Activated CD8-positive, alpha-beta T cell treated with anti-CD3 and anti-CD28 coated beads for 36 hours (primary cell): Measurements from ENCODE around the gene TTC39A. TPM values are rescaled to one million over a fixed set of nuclear protein-coding genes. Genes with fewer than 3 reads are reported as not detected.

Source experiments
- ATAC-seq: fragments of 200-7000 bp; cut with Tn5 transposase; one replicate; pipeline ENCODE4 v1.10.0; 2021; ENCODE audit warnings: mild to moderate bottlenecking, moderate library complexity
- CTCF ChIA-PET: fragments of 350-600 bp; sonication (Branson Sonifier 250); formaldehyde crosslinking; loops from one replicate; lab custom pipeline; 2021; ENCODE audit warnings: antibody characterized with exemption; lab: Charles Lee
- POLR2A ChIA-PET: fragments of 350-600 bp; sonication (Branson Sonifier 250); formaldehyde crosslinking; loops from one replicate; lab custom pipeline; 2021; ENCODE audit warnings: antibody characterized with exemption; lab: Charles Lee
- DNase-seq: peaks from one replicate; pipeline ENCODE4 v3.0.0-alpha.2; 2020
- H3K27ac Mint-ChIP-seq: one replicate; pipeline ENCODE4 v1.8.0; 2021; ENCODE audit warnings: mild to moderate bottlenecking, mixed read lengths
- H3K27me3 Mint-ChIP-seq: one replicate; pipeline ENCODE4 v1.8.0; 2021; ENCODE audit warnings: mixed read lengths
- H3K36me3 Mint-ChIP-seq: one replicate; pipeline ENCODE4 v1.8.0; 2021; ENCODE audit warnings: low read depth, mixed read lengths
- H3K4me1 Mint-ChIP-seq: one replicate; pipeline ENCODE4 v1.8.0; 2021; ENCODE audit warnings: low read depth, mixed read lengths
- H3K4me3 Mint-ChIP-seq: one replicate; pipeline ENCODE4 v1.8.0; 2021; ENCODE audit warnings: mild to moderate bottlenecking, moderate library complexity, mixed read lengths
- H3K9me3 Mint-ChIP-seq: one replicate; pipeline ENCODE4 v1.8.0; 2021; ENCODE audit warnings: mixed read lengths
- intact Hi-C: fragments of 100-400 bp; cut with micrococcal nuclease; formaldehyde crosslinking; loops from one replicate; pipeline ENCODE4 v1.10.0; 2022
- total RNA-seq, 2 experiments: library from RNA; stranded (reverse); gene quantifications; one replicate each; pipeline ENCODE4 v1.2.3, GENCODE V29; 2021
- TF ChIP-seq, protein P1 (sequence below): fragments of 200-600 bp; IDR thresholded peaks from one replicate; pipeline ENCODE4 v1.8.0; 2022; ENCODE audit warnings: antibody characterized with exemption, mild to moderate bottlenecking

Gene TTC39A
- total RNA-seq, 2 experiments from 2014 or later: 0.50 TPM; not detected in 1

DNA sequence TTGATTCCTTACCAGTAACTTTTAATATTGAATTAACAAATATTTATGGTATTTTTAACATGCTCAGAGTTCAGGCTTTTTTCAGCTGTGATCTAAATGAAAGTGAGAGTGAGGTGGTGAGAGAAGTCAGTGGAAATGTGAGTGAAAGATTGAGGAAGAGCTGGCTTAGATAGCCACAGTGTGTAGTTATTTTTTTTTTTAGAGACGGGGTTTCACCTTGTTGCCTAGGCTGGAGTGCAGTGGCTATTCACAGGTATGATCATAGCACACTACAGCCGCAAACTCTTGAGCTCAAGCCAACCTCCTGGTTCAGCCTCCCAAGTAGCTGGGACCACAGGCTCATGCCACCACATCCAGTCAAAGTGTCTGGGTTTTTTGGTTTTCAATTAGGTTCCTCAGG is 83.3 kb downstream of the TTC39A start:
- Mint-ChIP-seq H3K9me3 (no peaks in the 10 kb centered on the region), H3K27ac (no peak overlapping the region), H3K4me3 (no peak overlapping the region), H3K36me3 (peaks cover 3% of the 10 kb centered on the region), H3K27me3 (no peaks in the 10 kb centered on the region), H3K4me1 (peaks cover 42% of the 10 kb centered on the region)
- TF ChIP-seq, protein P1, sequence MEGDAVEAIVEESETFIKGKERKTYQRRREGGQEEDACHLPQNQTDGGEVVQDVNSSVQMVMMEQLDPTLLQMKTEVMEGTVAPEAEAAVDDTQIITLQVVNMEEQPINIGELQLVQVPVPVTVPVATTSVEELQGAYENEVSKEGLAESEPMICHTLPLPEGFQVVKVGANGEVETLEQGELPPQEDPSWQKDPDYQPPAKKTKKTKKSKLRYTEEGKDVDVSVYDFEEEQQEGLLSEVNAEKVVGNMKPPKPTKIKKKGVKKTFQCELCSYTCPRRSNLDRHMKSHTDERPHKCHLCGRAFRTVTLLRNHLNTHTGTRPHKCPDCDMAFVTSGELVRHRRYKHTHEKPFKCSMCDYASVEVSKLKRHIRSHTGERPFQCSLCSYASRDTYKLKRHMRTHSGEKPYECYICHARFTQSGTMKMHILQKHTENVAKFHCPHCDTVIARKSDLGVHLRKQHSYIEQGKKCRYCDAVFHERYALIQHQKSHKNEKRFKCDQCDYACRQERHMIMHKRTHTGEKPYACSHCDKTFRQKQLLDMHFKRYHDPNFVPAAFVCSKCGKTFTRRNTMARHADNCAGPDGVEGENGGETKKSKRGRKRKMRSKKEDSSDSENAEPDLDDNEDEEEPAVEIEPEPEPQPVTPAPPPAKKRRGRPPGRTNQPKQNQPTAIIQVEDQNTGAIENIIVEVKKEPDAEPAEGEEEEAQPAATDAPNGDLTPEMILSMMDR: no peak
- CTCF ChIA-PET: interaction anchor here (1.1 to 1.7 kb wide), 2 partner anchors 9 to 50 kb away, joined by 5 to 6 read pairs; no protein-coding TSS in a partner anchor
- POLR2A ChIA-PET: interaction anchor here (1.2 kb wide), 1 partner anchor 9 kb away, joined by 6 read pairs; no protein-coding TSS in a partner anchor
- intact Hi-C loops: no loop called here
- no peak for DNase-seq
- ATAC-seq: peak; percentile 37

DNA sequence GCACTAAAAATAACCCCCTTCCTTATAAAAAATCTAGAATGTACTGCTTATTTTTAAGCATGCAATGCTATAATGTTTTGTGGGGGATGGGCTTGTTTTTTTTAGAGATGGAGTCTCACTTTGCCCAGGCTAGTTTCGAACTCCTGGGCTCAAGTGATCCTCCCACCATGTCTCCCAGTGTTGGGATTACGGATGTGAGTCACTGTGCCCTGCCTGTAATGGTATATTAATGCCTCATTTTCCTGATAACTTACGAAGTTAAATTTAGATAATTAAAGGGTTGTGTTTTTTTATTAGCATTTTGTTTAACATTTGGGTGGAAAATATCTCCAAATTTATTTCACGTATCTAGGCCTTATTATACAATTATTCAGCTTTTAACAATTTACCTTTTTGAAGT is 87.8 kb downstream of the TTC39A start:
- no peak overlapping the region for H3K4me3 Mint-ChIP-seq
- no peak for DNase-seq
- H3K4me1 Mint-ChIP-seq: peaks cover 56% of the 10 kb centered on the region
- peaks cover 3% of the 10 kb centered on the region for H3K36me3 Mint-ChIP-seq
- TF ChIP-seq, protein P1: no peak
- no peaks in the 10 kb centered on the region for H3K9me3 Mint-ChIP-seq
- no peak overlapping the region for H3K27ac Mint-ChIP-seq
- intact Hi-C loops: loop anchor here (5.0 kb wide), 1 partner anchor 60 kb away; no protein-coding TSS in a partner anchor
- H3K27me3 Mint-ChIP-seq: no peaks in the 10 kb centered on the region
- ChIA-PET POLR2A (no interaction called here), CTCF (interaction anchor here (1.0 kb wide), 1 partner anchor 54 kb away, joined by 3 read pairs; no protein-coding TSS in a partner anchor)
- ATAC-seq: no peak

DNA sequence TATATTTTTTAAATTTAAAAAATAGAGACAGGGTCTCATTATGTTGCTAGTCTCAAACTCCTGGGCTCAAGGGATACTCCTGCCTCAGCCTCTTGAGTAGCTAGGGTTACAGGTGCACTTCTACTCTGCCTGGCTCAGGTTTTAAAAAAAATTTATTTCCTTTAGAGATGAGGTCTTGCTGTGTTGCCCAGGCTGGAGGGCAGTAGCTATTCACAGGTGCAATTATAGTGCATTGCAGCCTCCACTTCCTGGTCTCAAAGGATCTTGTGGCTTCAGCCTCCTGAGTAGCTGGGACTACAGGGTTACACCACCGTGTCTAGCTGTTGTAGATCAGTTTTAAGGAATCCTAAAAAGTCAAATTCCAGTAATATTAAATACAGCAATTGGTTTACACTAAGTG is 89.2 kb downstream of the TTC39A start:
- DNase-seq (no peak), ATAC-seq (no peak)
- H3K27me3 Mint-ChIP-seq: no peaks in the 10 kb centered on the region
- CTCF ChIA-PET: interaction anchor here (0.9 kb wide), 1 partner anchor 26 kb away, joined by 3 read pairs; no protein-coding TSS in a partner anchor
- H3K9me3 Mint-ChIP-seq: no peaks in the 10 kb centered on the region
- H3K4me1 Mint-ChIP-seq: peaks cover 42% of the 10 kb centered on the region
- H3K36me3 Mint-ChIP-seq: peaks cover 3% of the 10 kb centered on the region
- no peak overlapping the region for H3K27ac Mint-ChIP-seq
- POLR2A ChIA-PET: interaction anchor here (0.6 to 1.7 kb wide), 2 partner anchors 20 to 794 kb away, joined by 3 read pairs; no protein-coding TSS in a partner anchor
- intact Hi-C loops: loop anchor here (5.0 kb wide), 1 partner anchor 61 kb away; no protein-coding TSS in a partner anchor
- TF ChIP-seq, protein P1: no peak
- H3K4me3 Mint-ChIP-seq: no peak overlapping the region

DNA sequence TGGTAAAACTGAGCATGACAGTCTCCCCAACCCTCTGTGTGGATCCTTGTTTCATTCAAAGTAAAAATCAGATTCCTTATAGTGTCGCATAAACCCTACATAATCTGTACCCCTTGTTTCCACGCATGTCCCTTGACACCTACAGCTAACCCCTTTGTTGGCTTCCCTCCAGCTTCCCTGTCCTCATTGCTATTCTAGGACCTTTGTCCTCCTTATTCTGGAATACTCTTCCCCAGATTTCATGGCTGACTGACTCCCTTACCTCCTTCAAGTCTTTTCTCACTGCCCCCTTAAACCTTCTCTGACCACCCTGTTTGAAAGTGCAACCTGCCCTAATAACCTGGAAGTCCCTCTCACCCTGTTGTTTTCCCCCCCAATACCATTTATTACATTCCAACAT is 90.3 kb downstream of the TTC39A start:
- no peak for DNase-seq
- intact Hi-C loops: loop anchor here (5.0 kb wide), 1 partner anchor 62 kb away; no protein-coding TSS in a partner anchor
- no peak overlapping the region for H3K4me3 Mint-ChIP-seq
- CTCF ChIA-PET: no interaction called here
- TF ChIP-seq, protein P1: no peak
- H3K4me1 Mint-ChIP-seq: peaks cover 46% of the 10 kb centered on the region
- no peak for ATAC-seq
- H3K27ac Mint-ChIP-seq: no peak overlapping the region
- no peaks in the 10 kb centered on the region for H3K27me3 Mint-ChIP-seq
- POLR2A ChIA-PET: interaction anchor here (1.7 kb wide), 1 partner anchor 21 kb away, joined by 3 read pairs; no protein-coding TSS in a partner anchor
- no peaks in the 10 kb centered on the region for H3K9me3 Mint-ChIP-seq
- H3K36me3 Mint-ChIP-seq: peaks cover 3% of the 10 kb centered on the region

DNA sequence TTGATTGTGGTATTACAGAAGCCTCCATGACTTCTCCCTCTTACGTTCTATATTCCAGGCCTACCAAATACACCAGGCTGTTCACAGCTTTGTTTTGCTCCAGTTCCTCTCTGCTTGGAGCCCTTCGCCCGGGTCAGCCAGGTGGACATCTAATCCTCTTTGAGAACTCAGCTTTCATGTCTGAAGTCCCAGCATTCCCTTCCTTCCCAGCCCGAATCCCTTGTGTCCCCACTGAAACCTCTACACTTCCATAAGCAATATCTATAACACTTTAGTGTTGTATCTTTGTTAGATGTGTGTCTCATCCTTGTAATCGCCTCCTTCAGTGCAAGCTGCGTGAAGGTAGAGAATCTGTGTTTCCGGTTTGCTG is 92.3 kb downstream of the TTC39A start:
- Mint-ChIP-seq H3K9me3 (no peaks in the 10 kb centered on the region), H3K4me1 (peaks cover 50% of the 10 kb centered on the region), H3K4me3 (no peak overlapping the region), H3K27me3 (no peaks in the 10 kb centered on the region), H3K27ac (no peak overlapping the region), H3K36me3 (peaks cover 2% of the 10 kb centered on the region)
- ATAC-seq (no peak), DNase-seq (no peak)
- intact Hi-C loops: no loop called here
- POLR2A ChIA-PET: interaction anchor here (1.1 to 1.5 kb wide), 2 partner anchors 9 to 24 kb away, joined by 3 to 6 read pairs; no protein-coding TSS in a partner anchor
- CTCF ChIA-PET: interaction anchor here (0.9 to 1.1 kb wide), 2 partner anchors 13 to 17 kb away, joined by 3 read pairs; no protein-coding TSS in a partner anchor
- TF ChIP-seq, protein P1: no peak
